Keratinocyte (primary cell): ENCODE data around the gene BTG1. TPM values are rescaled to one million over a fixed set of nuclear protein-coding genes. Genes with fewer than 3 reads are reported as not detected.

Experiments
- DNase-seq: peaks from one replicate; pipeline ENCODE4 v3.0.0-alpha.2; 2011; ENCODE audit warnings: low read depth, missing footprints, low spot score
- FAIRE-seq: peaks from 2 replicates; lab custom pipeline; 2011; peaks lifted over from hg19 to GRCh38; lab: Jason Lieb, UNC
- H2AFZ ChIP-seq: 2 replicates; pipeline ENCODE4 v1.6.0; 2012; ENCODE audit warnings: low read length, control low read depth, inconsistent platforms; ENCODE audit not compliant: control insufficient read depth
- H3K27ac ChIP-seq: 2 replicates; pipeline ENCODE4 v1.5.1; 2011; ENCODE audit warnings: low read length; ENCODE audit not compliant: control insufficient read depth, insufficient read depth
- H3K27me3 ChIP-seq: 3 replicates; pipeline ENCODE4 v1.6.0; 2011; ENCODE audit warnings: low read length; ENCODE audit not compliant: control insufficient read depth, insufficient read depth; ENCODE audit errors: extremely low read depth
- H3K36me3 ChIP-seq, 2 experiments: 2 replicates in 1 of 2; 3 replicates in 1 of 2; pipeline ENCODE4 v1.5.1; 2011; ENCODE audit warnings: low read length in 2 of 2, mild to moderate bottlenecking in 1 of 2; ENCODE audit not compliant: control insufficient read depth in 2 of 2, insufficient read depth in 2 of 2; ENCODE audit errors: extremely low read depth in 1 of 2
- H3K4me1 ChIP-seq: 3 replicates; pipeline ENCODE4 v1.5.1; 2011; ENCODE audit warnings: low read length; ENCODE audit not compliant: control insufficient read depth, insufficient read depth; ENCODE audit errors: extremely low read depth
- H3K4me2 ChIP-seq: 3 replicates; pipeline ENCODE4 v1.6.0; 2011; ENCODE audit warnings: low read depth, low read length; ENCODE audit not compliant: control insufficient read depth, insufficient read depth; ENCODE audit errors: extremely low read depth
- H3K4me3 ChIP-seq, 3 experiments: fragments of 200-600 bp in 1 of 3; sonication (generic) in 1 of 3; 2 replicates in 2 of 3; 3 replicates in 1 of 3; pipeline ENCODE4 v1.5.1; 2011 to 2016; ENCODE audit warnings: low read length in 3 of 3, mild to moderate bottlenecking in 3 of 3, control low read depth in 2 of 3, inconsistent platforms in 1 of 3, low read depth in 1 of 3, mixed read lengths in 1 of 3, mixed run types in 1 of 3, moderate library complexity in 1 of 3; ENCODE audit not compliant: control insufficient read depth in 2 of 3, insufficient read depth in 2 of 3; ENCODE audit errors: extremely low read depth in 1 of 3
- H3K79me2 ChIP-seq: 2 replicates; pipeline ENCODE4 v1.6.0; 2012; ENCODE audit warnings: low read length; ENCODE audit not compliant: control insufficient read depth, insufficient read depth
- H3K9ac ChIP-seq: 3 replicates; pipeline ENCODE4 v1.6.0; 2011; ENCODE audit warnings: low read length; ENCODE audit not compliant: control insufficient read depth, insufficient read depth; ENCODE audit errors: extremely low read depth
- H3K9me1 ChIP-seq: 3 replicates; pipeline ENCODE4 v1.6.0; 2011; ENCODE audit warnings: low read length; ENCODE audit not compliant: control insufficient read depth, insufficient read depth; ENCODE audit errors: extremely low read depth
- H3K9me3 ChIP-seq: 2 replicates; pipeline ENCODE4 v1.5.1; 2012; ENCODE audit warnings: low read depth, low read length; ENCODE audit not compliant: control insufficient read depth
- H4K20me1 ChIP-seq: 3 replicates; pipeline ENCODE4 v1.6.0; 2011; ENCODE audit warnings: low read length; ENCODE audit not compliant: control insufficient read depth, insufficient read depth; ENCODE audit errors: extremely low read depth
- CTCF ChIP-seq, 3 experiments: IDR thresholded peaks in 1 of 3; conservative IDR thresholded peaks in 1 of 3; optimal IDR thresholded peaks in 1 of 3; 2 replicates in 2 of 3; 3 replicates in 1 of 3; pipeline versions ENCODE3 to v1.5.1; 2011; ENCODE audit warnings: low read length in 3 of 3, mild to moderate bottlenecking in 3 of 3, moderate library complexity in 2 of 3, control low read depth in 1 of 3, inconsistent platforms in 1 of 3; ENCODE audit not compliant: insufficient read depth in 2 of 3; ENCODE audit errors: extremely low read depth in 1 of 3
- EZH2 ChIP-seq: IDR thresholded peaks from one replicate; pipeline ENCODE4 v1.6.1; 2012; ENCODE audit warnings: inconsistent platforms, mild to moderate bottlenecking, low read length, moderate library complexity
- dilution Hi-C: fragments of 300-500 bp; cut with MboI; formaldehyde crosslinking; loops from one replicate; pipeline ENCODE4 v1.7.0; 2020; ENCODE audit warnings: low sequenced_read_pairs; ENCODE audit not compliant: extremely low pct_ligation_motif_present
- polyA plus RNA-seq, 5 experiments: library from polyadenylated mRNA; depleted of rRNA in 3 of 5; stranded (reverse) in 3 of 5; stranded (forward) in 1 of 5; unstranded in 1 of 5; fragments of >200 nt; gene quantifications; 1 replicate in 1 of 5; 2 replicates in 3 of 5; 3 replicates in 1 of 5; pipeline versions ENCODE4 v1.2.1 to v1.2.3, GENCODE V29; 2011 to 2012; ENCODE audit warnings: missing spikeins in 2 of 5, low read depth in 1 of 5, low replicate concordance in 1 of 5

The BTG1 gene
- polyA plus RNA-seq, 1 donor (not counting 4 experiments of a cell fraction or from before 2014, with no cell fraction given), result 40.7 TPM

- H4K20me1 ChIP-seq, result peaks cover 5% of the 10 kb centered on the region
- peak overlapping the region; percentile 99 for H3K27ac ChIP-seq
- peak overlapping the region; percentile 89 for H3K4me2 ChIP-seq
- DNase-seq, result no peak
- dilution Hi-C loops, result no loop called here
- H3K79me2 ChIP-seq, result peaks cover 70% of the 10 kb centered on the region
- H3K9me3 ChIP-seq, result no peaks in the 10 kb centered on the region
- peak overlapping the region; percentile 71 to 96 (median 93) for H3K4me3 ChIP-seq
- H3K9me1 ChIP-seq, result no peaks in the 10 kb centered on the region
- H3K9ac ChIP-seq, result peak overlapping the region; percentile 91
- TF ChIP-seq CTCF (optimal IDR thresholded peaks at IDR 0.05 in 1 of 3, IDR thresholded peaks at IDR 0.05 in 1 of 3, conservative IDR thresholded peaks at IDR 0.05 in 1 of 3; ENCODE audit: extremely low read depth in 1 of 3, insufficient read depth in 2 of 3, low read length in 3 of 3), result no peak
- no peak for TF ChIP-seq EZH2
- no peak overlapping the region for H2AFZ ChIP-seq
- peaks cover 65% of the 10 kb centered on the region for H3K4me1 ChIP-seq
- peaks cover 0 to 19% of the 10 kb centered on the region in 2 experiments for H3K36me3 ChIP-seq
- FAIRE-seq, result no peak
- no peaks in the 10 kb centered on the region for H3K27me3 ChIP-seq
Observed at GRCh38 chr12:92139634-92140150, 6.0 kb downstream of the BTG1 start.

- peak overlapping the region in 2 of 3 experiments; percentile 29 to 96 for H3K4me3 ChIP-seq
- peaks cover 70% of the 10 kb centered on the region for H3K4me1 ChIP-seq
- FAIRE-seq, result no peak
- dilution Hi-C loops, result no loop called here
- H2AFZ ChIP-seq, result no peak overlapping the region
- H3K9ac ChIP-seq, result peak overlapping the region; percentile 41
- H3K27me3 ChIP-seq, result no peaks in the 10 kb centered on the region
- DNase-seq, result no peak
- peak overlapping the region; percentile 89 for H3K4me2 ChIP-seq
- peaks cover 64% of the 10 kb centered on the region for H3K79me2 ChIP-seq
- peak overlapping the region; percentile 99 for H3K27ac ChIP-seq
- no peaks in the 10 kb centered on the region for H4K20me1 ChIP-seq
- H3K36me3 ChIP-seq, result peaks cover 0 to 13% of the 10 kb centered on the region in 2 experiments
- no peaks in the 10 kb centered on the region for H3K9me3 ChIP-seq
- H3K9me1 ChIP-seq, result no peaks in the 10 kb centered on the region
- TF ChIP-seq EZH2, result no peak
- TF ChIP-seq CTCF (optimal IDR thresholded peaks at IDR 0.05 in 1 of 3, IDR thresholded peaks at IDR 0.05 in 1 of 3, conservative IDR thresholded peaks at IDR 0.05 in 1 of 3; ENCODE audit: extremely low read depth in 1 of 3, insufficient read depth in 2 of 3, low read length in 3 of 3), result no peak
Observed at GRCh38 chr12:92138626-92139025, 7.0 kb downstream of the BTG1 start.
